CD8-positive, alpha-beta memory T cell (primary cell): ENCODE results near the gene BTBD3. TPM values are rescaled to one million over a fixed set of nuclear protein-coding genes. Genes with fewer than 3 reads are reported as not detected.

ENCODE experiments used
- CTCF ChIA-PET: fragments of 350-600 bp; sonication (Branson Sonifier 250); formaldehyde crosslinking; loops from one replicate; lab custom pipeline; 2021; ENCODE audit warnings: antibody characterized with exemption; lab: Charles Lee
- POLR2A ChIA-PET: fragments of 350-600 bp; sonication (Branson Sonifier 250); formaldehyde crosslinking; loops from one replicate; lab custom pipeline; 2021; ENCODE audit warnings: antibody characterized with exemption; lab: Charles Lee
- DNase-seq, 5 donors: peaks; one replicate each; pipeline versions ENCODE4 v3.0.0 to v3.0.0-alpha.2; 2020 to 2022; ENCODE audit warnings: mixed read lengths in 1 of 5
- H3K27ac ChIP-seq: one replicate; pipeline ENCODE4 v1.7.0; 2013; ENCODE audit warnings: low read depth, mild to moderate bottlenecking, low read length, moderate library complexity
- H3K27me3 ChIP-seq: 2 replicates; pipeline ENCODE4 v1.7.0; 2013; ENCODE audit warnings: low read length, mild to moderate bottlenecking; ENCODE audit not compliant: insufficient read depth, poor library complexity, severe bottlenecking
- H3K36me3 ChIP-seq: 2 replicates; pipeline ENCODE4 v1.7.0; 2013; ENCODE audit warnings: mild to moderate bottlenecking, low read length, moderate library complexity; ENCODE audit not compliant: insufficient read depth
- H3K4me1 ChIP-seq: 2 replicates; pipeline ENCODE4 v1.7.0; 2013; ENCODE audit warnings: mild to moderate bottlenecking, low read length, moderate library complexity; ENCODE audit not compliant: insufficient read depth
- H3K4me3 ChIP-seq: 2 replicates; pipeline ENCODE4 v1.7.0; 2013; ENCODE audit warnings: mild to moderate bottlenecking, low read length
- H3K9me3 ChIP-seq: 2 replicates; pipeline ENCODE4 v1.7.0; 2013; ENCODE audit warnings: mild to moderate bottlenecking, low read length
- H3K27ac Mint-ChIP-seq, 8 donors: one replicate each; pipeline ENCODE4 v1.8.0; 2020 to 2021; ENCODE audit warnings: mixed read lengths in 8 of 8, mild to moderate bottlenecking in 6 of 8, inconsistent platforms in 3 of 8, moderate library complexity in 3 of 8
- H3K27me3 Mint-ChIP-seq, 2 donors: one replicate each; pipeline ENCODE4 v1.8.0; 2020 to 2021; ENCODE audit warnings: mixed read lengths in 2 of 2, mild to moderate bottlenecking in 1 of 2, moderate library complexity in 1 of 2
- H3K36me3 Mint-ChIP-seq, 3 donors: one replicate each; pipeline ENCODE4 v1.8.0; 2020 to 2021; ENCODE audit warnings: mixed read lengths in 3 of 3, inconsistent platforms in 1 of 3, mild to moderate bottlenecking in 1 of 3
- H3K4me1 Mint-ChIP-seq, 3 donors: one replicate each; pipeline ENCODE4 v1.8.0; 2020 to 2021; ENCODE audit warnings: mixed read lengths in 3 of 3, inconsistent platforms in 1 of 3, mild to moderate bottlenecking in 1 of 3
- H3K4me3 Mint-ChIP-seq, 7 donors: one replicate each; pipeline ENCODE4 v1.8.0; 2020 to 2021; ENCODE audit warnings: mixed read lengths in 7 of 7, mild to moderate bottlenecking in 6 of 7, moderate library complexity in 4 of 7, inconsistent platforms in 2 of 7
- H3K9me3 Mint-ChIP-seq, 5 donors: one replicate each; pipeline ENCODE4 v1.8.0; 2020 to 2022; ENCODE audit warnings: mixed read lengths in 5 of 5, mild to moderate bottlenecking in 3 of 5, moderate library complexity in 2 of 5, inconsistent platforms in 1 of 5
- polyA plus RNA-seq: library from polyadenylated mRNA; unstranded; fragments of 300-500 nt; fragmentation: Illumina TruSeq; gene quantifications from one replicate; pipeline ENCODE4 v1.2.3, GENCODE V29; 2021
- total RNA-seq, 2 experiments: library from RNA; stranded (reverse); gene quantifications; one replicate each; pipeline ENCODE4 v1.2.3, GENCODE V29; 2021

BTBD3 gene
- total and polyA plus RNA-seq, 3 experiments from 2014 or later: 0.18 to 0.80 (median 0.37) TPM

GRCh38 chr20:11936157-11936556, 18.5 kb downstream of the BTBD3 start:
- Histone ChIP-seq H3K4me1 (no peaks in the 10 kb centered on the region), H3K9me3 (no peaks in the 10 kb centered on the region), H3K36me3 (no peaks in the 10 kb centered on the region), H3K27me3 (no peaks in the 10 kb centered on the region), H3K4me3 (no peak overlapping the region), H3K27ac (no peak overlapping the region)
- DNase-seq: no peak
- peaks cover 0 to 2% (median 0%) of the 10 kb centered on the region in 3 donors for H3K36me3 Mint-ChIP-seq
- H3K27me3 Mint-ChIP-seq: no peaks in the 10 kb centered on the region
- H3K9me3 Mint-ChIP-seq: peaks cover 0 to 20% (median 9%) of the 10 kb centered on the region in 5 donors
- ChIA-PET POLR2A (no interaction called here), CTCF (no interaction called here)
- H3K4me3 Mint-ChIP-seq: no peak overlapping the region
- H3K4me1 Mint-ChIP-seq: no peaks in the 10 kb centered on the region
- H3K27ac Mint-ChIP-seq: no peak overlapping the region

GRCh38 chr20:11937230-11937629, 19.5 kb downstream of the BTBD3 start:
- Mint-ChIP-seq H3K27me3 (no peaks in the 10 kb centered on the region), H3K4me3 (no peak overlapping the region), H3K9me3 (peaks cover 0 to 20% (median 9%) of the 10 kb centered on the region in 5 donors), H3K27ac (no peak overlapping the region), H3K4me1 (no peaks in the 10 kb centered on the region), H3K36me3 (no peaks in the 10 kb centered on the region)
- Histone ChIP-seq H3K27me3 (no peaks in the 10 kb centered on the region), H3K27ac (no peak overlapping the region), H3K4me1 (no peaks in the 10 kb centered on the region), H3K4me3 (no peak overlapping the region), H3K36me3 (no peaks in the 10 kb centered on the region), H3K9me3 (no peaks in the 10 kb centered on the region)
- DNase-seq: no peak
- CTCF ChIA-PET: no interaction called here
- POLR2A ChIA-PET: no interaction called here

GRCh38 chr20:11941593-11942246, 24.0 kb downstream of the BTBD3 start:
- H3K4me1 Mint-ChIP-seq: no peaks in the 10 kb centered on the region
- DNase-seq: no peak
- H3K36me3 ChIP-seq: no peaks in the 10 kb centered on the region
- no peak overlapping the region for H3K27ac Mint-ChIP-seq
- no peak overlapping the region for H3K4me3 Mint-ChIP-seq
- no peaks in the 10 kb centered on the region for H3K27me3 ChIP-seq
- H3K27me3 Mint-ChIP-seq: no peaks in the 10 kb centered on the region
- no peak overlapping the region for H3K27ac ChIP-seq
- H3K9me3 ChIP-seq: no peaks in the 10 kb centered on the region
- ChIA-PET POLR2A (no interaction called here), CTCF (no interaction called here)
- no peaks in the 10 kb centered on the region for H3K36me3 Mint-ChIP-seq
- peaks cover 0 to 15% (median 8%) of the 10 kb centered on the region in 5 donors for H3K9me3 Mint-ChIP-seq
- no peak overlapping the region for H3K4me3 ChIP-seq
- H3K4me1 ChIP-seq: no peaks in the 10 kb centered on the region

- H3K9me3 ChIP-seq: no peaks in the 10 kb centered on the region
- ChIA-PET CTCF (no interaction called here), POLR2A (no interaction called here)
- Mint-ChIP-seq H3K4me1 (no peaks in the 10 kb centered on the region), H3K9me3 (peaks cover 0 to 16% (median 9%) of the 10 kb centered on the region in 5 donors), H3K27me3 (no peaks in the 10 kb centered on the region), H3K4me3 (no peak overlapping the region), H3K27ac (no peak overlapping the region), H3K36me3 (no peaks in the 10 kb centered on the region)
- no peak for DNase-seq
- H3K27ac ChIP-seq: no peak overlapping the region
- no peaks in the 10 kb centered on the region for H3K4me1 ChIP-seq
- no peaks in the 10 kb centered on the region for H3K36me3 ChIP-seq
- no peak overlapping the region for H3K4me3 ChIP-seq
- H3K27me3 ChIP-seq: no peaks in the 10 kb centered on the region
Observed at GRCh38 chr20:11943778-11944177, 26.1 kb downstream of the BTBD3 start.

GRCh38 chr20:11948806-11949205, 31.1 kb downstream of the BTBD3 start:
- no peak overlapping the region for H3K4me3 Mint-ChIP-seq

GRCh38 chr20:11949711-11950110, 32.0 kb downstream of the BTBD3 start:
- H3K27ac ChIP-seq: no peak overlapping the region
- H3K36me3 ChIP-seq: no peaks in the 10 kb centered on the region
- H3K9me3 ChIP-seq: no peaks in the 10 kb centered on the region
- Mint-ChIP-seq H3K4me1 (no peaks in the 10 kb centered on the region), H3K36me3 (no peaks in the 10 kb centered on the region), H3K27me3 (no peaks in the 10 kb centered on the region), H3K27ac (no peak overlapping the region), H3K4me3 (no peak overlapping the region), H3K9me3 (peaks cover 3 to 12% (median 7%) of the 10 kb centered on the region in 5 donors)
- ChIA-PET POLR2A (no interaction called here), CTCF (no interaction called here)
- no peaks in the 10 kb centered on the region for H3K27me3 ChIP-seq
- no peaks in the 10 kb centered on the region for H3K4me1 ChIP-seq
- no peak for DNase-seq
- H3K4me3 ChIP-seq: no peak overlapping the region

More at GRCh38 chr20:11948806-11949205, 31.1 kb downstream of the BTBD3 start:
- Mint-ChIP-seq H3K4me1 (no peaks in the 10 kb centered on the region), H3K27ac (no peak overlapping the region), H3K27me3 (no peaks in the 10 kb centered on the region), H3K36me3 (no peaks in the 10 kb centered on the region), H3K9me3 (peaks cover 4 to 13% (median 7%) of the 10 kb centered on the region in 5 donors)
- Histone ChIP-seq H3K4me3 (no peak overlapping the region), H3K4me1 (no peaks in the 10 kb centered on the region), H3K27me3 (no peaks in the 10 kb centered on the region), H3K9me3 (no peaks in the 10 kb centered on the region), H3K36me3 (no peaks in the 10 kb centered on the region), H3K27ac (no peak overlapping the region)
- ChIA-PET CTCF (no interaction called here), POLR2A (no interaction called here)
- DNase-seq: no peak

- H3K4me3 ChIP-seq: no peak overlapping the region
- H3K4me1 ChIP-seq: no peaks in the 10 kb centered on the region
- CTCF ChIA-PET: no interaction called here
- no peaks in the 10 kb centered on the region for H3K27me3 Mint-ChIP-seq
- H3K9me3 Mint-ChIP-seq: peaks cover 9 to 18% (median 10%) of the 10 kb centered on the region in 5 donors
- no peak overlapping the region for H3K4me3 Mint-ChIP-seq
- POLR2A ChIA-PET: no interaction called here
- no peaks in the 10 kb centered on the region for H3K36me3 ChIP-seq
- H3K36me3 Mint-ChIP-seq: no peaks in the 10 kb centered on the region
- no peak for DNase-seq
- H3K4me1 Mint-ChIP-seq: no peaks in the 10 kb centered on the region
- no peak overlapping the region for H3K27ac ChIP-seq
- H3K9me3 ChIP-seq: no peaks in the 10 kb centered on the region
- H3K27ac Mint-ChIP-seq: no peak overlapping the region
- H3K27me3 ChIP-seq: no peaks in the 10 kb centered on the region
Observed at GRCh38 chr20:11951696-11952095, 34.0 kb downstream of the BTBD3 start.

- Histone ChIP-seq H3K4me1 (no peaks in the 10 kb centered on the region), H3K27me3 (no peaks in the 10 kb centered on the region), H3K4me3 (no peak overlapping the region), H3K27ac (no peak overlapping the region), H3K36me3 (no peaks in the 10 kb centered on the region), H3K9me3 (no peaks in the 10 kb centered on the region)
- H3K27ac Mint-ChIP-seq: no peak overlapping the region
- peaks cover 5 to 20% (median 11%) of the 10 kb centered on the region in 5 donors for H3K9me3 Mint-ChIP-seq
- H3K36me3 Mint-ChIP-seq: no peaks in the 10 kb centered on the region
- no peak for DNase-seq
- no peaks in the 10 kb centered on the region for H3K4me1 Mint-ChIP-seq
- no peak overlapping the region for H3K4me3 Mint-ChIP-seq
- no peaks in the 10 kb centered on the region for H3K27me3 Mint-ChIP-seq
- POLR2A ChIA-PET: no interaction called here
- CTCF ChIA-PET: no interaction called here
Observed at GRCh38 chr20:11952639-11953038, 34.9 kb downstream of the BTBD3 start.
